ENCODE results near the gene DPP7.

The DPP7 gene

DNA sequence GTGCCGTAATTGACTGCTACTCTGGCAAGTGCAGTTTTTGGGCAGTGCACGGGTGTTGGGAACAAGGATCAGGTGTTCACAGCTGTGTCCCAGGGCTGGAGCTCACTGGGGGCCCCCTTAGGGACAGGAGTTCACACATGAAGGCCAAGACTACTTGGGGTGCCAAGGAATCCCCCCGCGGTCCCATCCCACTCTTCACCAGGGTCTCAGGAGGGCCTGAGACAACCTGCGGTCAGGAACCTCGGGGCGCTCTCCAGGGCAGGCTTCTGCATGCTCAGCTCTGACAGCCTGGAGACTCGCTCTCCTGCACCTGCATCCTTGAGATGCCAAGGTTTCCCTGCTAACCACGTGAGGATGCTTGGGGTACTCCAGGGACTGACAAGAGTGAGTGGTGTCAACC lies 30.0 kb downstream of the DPP7 start:
- no peak for DNase-seq (ENCODE audit: low read depth in 2 of 2)
- TF ChIP-seq, protein P1, sequence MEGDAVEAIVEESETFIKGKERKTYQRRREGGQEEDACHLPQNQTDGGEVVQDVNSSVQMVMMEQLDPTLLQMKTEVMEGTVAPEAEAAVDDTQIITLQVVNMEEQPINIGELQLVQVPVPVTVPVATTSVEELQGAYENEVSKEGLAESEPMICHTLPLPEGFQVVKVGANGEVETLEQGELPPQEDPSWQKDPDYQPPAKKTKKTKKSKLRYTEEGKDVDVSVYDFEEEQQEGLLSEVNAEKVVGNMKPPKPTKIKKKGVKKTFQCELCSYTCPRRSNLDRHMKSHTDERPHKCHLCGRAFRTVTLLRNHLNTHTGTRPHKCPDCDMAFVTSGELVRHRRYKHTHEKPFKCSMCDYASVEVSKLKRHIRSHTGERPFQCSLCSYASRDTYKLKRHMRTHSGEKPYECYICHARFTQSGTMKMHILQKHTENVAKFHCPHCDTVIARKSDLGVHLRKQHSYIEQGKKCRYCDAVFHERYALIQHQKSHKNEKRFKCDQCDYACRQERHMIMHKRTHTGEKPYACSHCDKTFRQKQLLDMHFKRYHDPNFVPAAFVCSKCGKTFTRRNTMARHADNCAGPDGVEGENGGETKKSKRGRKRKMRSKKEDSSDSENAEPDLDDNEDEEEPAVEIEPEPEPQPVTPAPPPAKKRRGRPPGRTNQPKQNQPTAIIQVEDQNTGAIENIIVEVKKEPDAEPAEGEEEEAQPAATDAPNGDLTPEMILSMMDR (IDR thresholded peaks at IDR 0.05; ENCODE audit: low read depth, low read length): no peak
- H3K4me3 ChIP-seq (replicated peaks in 1 of 2; ENCODE audit: low read depth in 2 of 2, low read length in 2 of 2): no peak overlapping the region

DNA sequence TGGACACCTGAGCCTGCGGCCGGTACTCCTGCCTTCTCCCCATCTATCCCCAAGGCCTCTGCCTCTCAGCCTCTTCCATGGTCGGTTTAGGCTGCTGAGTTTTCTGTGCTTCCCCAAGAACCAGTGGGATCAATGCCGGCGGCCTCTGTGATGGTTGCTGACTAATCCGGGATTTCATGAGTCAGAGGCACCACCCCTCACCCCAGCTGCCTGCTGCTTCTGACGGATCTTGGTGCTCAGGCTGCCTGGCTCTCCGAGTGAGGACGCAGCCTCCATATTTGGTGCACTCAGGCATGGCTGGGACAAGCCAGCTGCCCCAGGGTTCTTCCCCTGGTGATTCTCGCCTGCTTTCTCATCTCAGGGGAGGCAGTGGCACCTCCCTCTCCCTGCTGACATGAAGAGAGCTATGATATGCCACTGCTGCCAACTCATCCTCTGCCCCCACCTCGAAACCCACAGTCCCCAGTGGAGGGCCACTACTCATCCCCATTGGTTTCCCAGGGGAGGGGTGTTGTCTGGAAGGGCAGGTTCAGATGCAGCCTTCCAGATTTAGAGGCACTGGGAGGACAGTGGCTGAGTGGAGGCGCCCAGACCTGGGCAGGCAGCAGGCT lies 31.0 kb downstream of the DPP7 start:
- TF ChIP-seq, protein P1 (IDR thresholded peaks at IDR 0.05; ENCODE audit: low read depth, low read length): no peak
- peak; percentile 92 to 94 for DNase-seq (ENCODE audit: low read depth in 2 of 2)

GRCh38 chr9:137082925-137083290 lies 31.6 kb downstream of the DPP7 start:
- no peak for DNase-seq (ENCODE audit: low read depth in 2 of 2)
- TF ChIP-seq, protein P1 (IDR thresholded peaks at IDR 0.05; ENCODE audit: low read depth, low read length): no peak
- no peak overlapping the region for H3K4me3 ChIP-seq (replicated peaks in 1 of 2; ENCODE audit: low read depth in 2 of 2, low read length in 2 of 2)

More for the DNA sequence above, 31.0 kb downstream of the DPP7 start:
- no peak overlapping the region for H3K4me3 ChIP-seq (replicated peaks in 1 of 2; ENCODE audit: low read depth in 2 of 2, low read length in 2 of 2)

DNA sequence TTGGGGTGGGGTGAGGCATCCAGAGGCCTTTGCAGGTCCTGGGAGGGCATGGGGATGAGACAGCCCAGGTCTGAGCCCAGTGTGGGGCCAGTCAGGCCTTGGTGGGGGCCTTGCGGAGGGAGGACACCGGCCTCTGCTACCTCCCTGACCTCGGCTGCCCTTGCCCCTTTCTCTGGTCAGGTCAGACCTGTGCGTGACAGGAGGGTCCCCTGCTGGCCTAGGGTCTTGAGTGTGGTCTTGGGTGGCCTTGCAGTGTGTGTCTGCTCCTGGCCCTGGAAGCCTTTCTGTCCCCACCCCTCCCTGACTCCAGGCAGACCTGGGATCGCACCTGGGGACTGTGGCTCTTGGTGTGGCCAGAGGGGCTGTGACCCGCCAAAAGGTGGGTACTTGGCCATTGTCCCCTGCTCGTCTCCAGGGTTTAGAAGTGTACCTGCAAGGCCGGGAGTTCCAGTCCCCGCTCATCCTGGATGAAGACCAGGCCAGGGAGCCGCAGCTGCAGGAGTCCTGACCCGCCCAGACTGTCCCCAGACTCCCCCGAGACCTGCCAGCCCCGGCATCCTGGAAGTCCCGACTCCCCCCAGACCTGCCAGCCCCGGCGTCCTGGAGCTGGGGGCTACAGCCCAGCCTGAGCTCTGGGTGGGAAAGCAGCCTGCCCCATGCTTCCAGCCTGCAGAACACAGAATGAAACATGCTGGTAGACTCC lies 32.2 kb downstream of the DPP7 start:
- no peak overlapping the region for H3K4me3 ChIP-seq (replicated peaks in 1 of 2; ENCODE audit: low read depth in 2 of 2, low read length in 2 of 2)
- TF ChIP-seq, protein P1 (IDR thresholded peaks at IDR 0.05; ENCODE audit: low read depth, low read length): no peak
- DNase-seq (ENCODE audit: low read depth in 2 of 2): no peak

GRCh38 chr9:137080260-137081122 lies 34.0 kb downstream of the DPP7 start:
- no peak overlapping the region for H3K4me3 ChIP-seq (replicated peaks in 1 of 2; ENCODE audit: low read depth in 2 of 2, low read length in 2 of 2)
- DNase-seq (ENCODE audit: low read depth in 2 of 2): no peak
- TF ChIP-seq, protein P1 (IDR thresholded peaks at IDR 0.05; ENCODE audit: low read depth, low read length): no peak

DNA sequence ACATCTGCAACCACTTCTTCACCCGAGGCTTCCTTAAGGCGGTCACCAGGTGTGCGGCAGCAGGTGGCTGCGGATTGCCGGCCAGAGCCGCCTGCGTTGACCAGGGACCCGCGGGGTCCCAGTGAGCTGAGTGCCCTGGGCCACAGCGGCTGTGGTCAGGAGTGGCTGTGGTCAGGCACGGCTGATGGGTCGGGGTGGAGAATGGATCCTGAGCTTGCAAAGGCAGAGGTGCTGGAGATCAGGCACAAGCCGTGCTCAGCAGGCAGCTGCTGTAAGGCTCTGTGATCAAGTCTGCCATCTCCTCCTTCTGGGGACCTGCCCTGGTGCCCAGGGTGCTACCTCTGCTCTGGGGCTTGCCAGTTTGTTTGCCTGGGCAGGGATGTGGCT lies 35.1 kb downstream of the DPP7 start:
- DNase-seq (ENCODE audit: low read depth in 2 of 2): no peak
- TF ChIP-seq, protein P1 (IDR thresholded peaks at IDR 0.05; ENCODE audit: low read depth, low read length): no peak
- no peak overlapping the region for H3K4me3 ChIP-seq (replicated peaks in 1 of 2; ENCODE audit: low read depth in 2 of 2, low read length in 2 of 2)

All from cardiac fibroblast (primary cell).